Measurements from ENCODE around the gene AMBRA1. TPM values are rescaled to one million over a fixed set of nuclear protein-coding genes. Genes with fewer than 3 reads are reported as not detected.

The AMBRA1 gene
- total RNA-seq, 4 donors from 2014 or later: 20.0 to 28.9 (median 26.0) TPM

GRCh38 chr11:46414879-46415278, 178.9 kb downstream of the AMBRA1 start:
- WGBS: 57% methylated on average over 3 of the region's 3 CpGs
- Histone ChIP-seq H3K4me1 (no peaks in the 10 kb centered on the region), H3K27me3 (no peaks in the 10 kb centered on the region), H3K4me3 (no peak overlapping the region), H3K36me3 (peaks cover 22 to 77% (median 65%) of the 10 kb centered on the region in 4 donors), H3K9me3 (no peaks in the 10 kb centered on the region), H3K27ac (replicated peaks in 1 of 4) (no peak overlapping the region)
- DNase-seq (ENCODE audit: extremely low spot score): no peak
- intact Hi-C loops (cut with DNase I): no loop called here
- TF ChIP-seq POLR2AphosphoS5 (IDR thresholded peaks at IDR 0.05) (no peak), EP300 (IDR thresholded peaks at IDR 0.05) (no peak), POLR2A (IDR thresholded peaks at IDR 0.05; ENCODE audit: low read depth) (no peak), CTCF (IDR thresholded peaks at IDR 0.05) (no peak)

- WGBS: 100% methylated on average over 3 of the region's 5 CpGs
- Histone ChIP-seq H3K27ac (replicated peaks in 1 of 4) (no peak overlapping the region), H3K4me3 (no peak overlapping the region), H3K9me3 (no peaks in the 10 kb centered on the region), H3K36me3 (peaks cover 26 to 81% (median 69%) of the 10 kb centered on the region in 4 donors), H3K27me3 (no peaks in the 10 kb centered on the region), H3K4me1 (no peaks in the 10 kb centered on the region)
- DNase-seq (ENCODE audit: extremely low spot score): no peak
- intact Hi-C loops (cut with DNase I): no loop called here
- TF ChIP-seq EP300 (IDR thresholded peaks at IDR 0.05) (no peak), POLR2AphosphoS5 (IDR thresholded peaks at IDR 0.05) (no peak), CTCF (IDR thresholded peaks at IDR 0.05) (no peak), POLR2A (IDR thresholded peaks at IDR 0.05; ENCODE audit: low read depth) (no peak)
Measured at GRCh38 chr11:46414466-46414796, 179.4 kb downstream of the AMBRA1 start.

GRCh38 chr11:46413760-46414465, 179.9 kb downstream of the AMBRA1 start:
- no peak overlapping the region for H3K27ac ChIP-seq (replicated peaks in 1 of 4)
- no peak for TF ChIP-seq EP300 (IDR thresholded peaks at IDR 0.05)
- TF ChIP-seq CTCF (IDR thresholded peaks at IDR 0.05): no peak
- no peak for TF ChIP-seq POLR2A (IDR thresholded peaks at IDR 0.05; ENCODE audit: low read depth)
- TF ChIP-seq POLR2AphosphoS5 (IDR thresholded peaks at IDR 0.05): no peak
- DNase-seq (ENCODE audit: extremely low spot score): no peak
- peaks cover 30 to 86% (median 74%) of the 10 kb centered on the region in 4 donors for H3K36me3 ChIP-seq
- 96% methylated on average over 9 of the region's 9 CpGs for WGBS
- H3K9me3 ChIP-seq: no peaks in the 10 kb centered on the region
- no peaks in the 10 kb centered on the region for H3K4me1 ChIP-seq
- no peak overlapping the region for H3K4me3 ChIP-seq
- H3K27me3 ChIP-seq: no peaks in the 10 kb centered on the region
- intact Hi-C loops (cut with DNase I): no loop called here

- H3K9me3 ChIP-seq: no peaks in the 10 kb centered on the region
- no peak overlapping the region for H3K27ac ChIP-seq (replicated peaks in 1 of 4)
- 90% methylated on average over 5 of the region's 5 CpGs for WGBS
- no peak overlapping the region for H3K4me3 ChIP-seq
- no peak for TF ChIP-seq EP300 (IDR thresholded peaks at IDR 0.05)
- intact Hi-C loops (cut with DNase I): no loop called here
- no peaks in the 10 kb centered on the region for H3K27me3 ChIP-seq
- peaks cover 38 to 94% (median 78%) of the 10 kb centered on the region in 4 donors for H3K36me3 ChIP-seq
- no peak for DNase-seq (ENCODE audit: extremely low spot score)
- H3K4me1 ChIP-seq: peaks cover under 1 to 5% (median 3%) of the 10 kb centered on the region in 4 donors
Measured at GRCh38 chr11:46410021-46410420, 183.8 kb downstream of the AMBRA1 start.

- intact Hi-C loops (cut with DNase I): no loop called here
- no peak for DNase-seq (ENCODE audit: extremely low spot score)
- Histone ChIP-seq H3K4me3 (no peak overlapping the region), H3K9me3 (no peaks in the 10 kb centered on the region), H3K36me3 (peaks cover 28 to 94% (median 77%) of the 10 kb centered on the region in 4 donors), H3K27ac (replicated peaks in 1 of 4) (no peak overlapping the region), H3K4me1 (peaks cover 10 to 16% (median 12%) of the 10 kb centered on the region in 4 donors), H3K27me3 (no peaks in the 10 kb centered on the region)
- TF ChIP-seq POLR2A (IDR thresholded peaks at IDR 0.05; ENCODE audit: low read depth) (no peak), CTCF (IDR thresholded peaks at IDR 0.05) (no peak), POLR2AphosphoS5 (IDR thresholded peaks at IDR 0.05) (no peak), EP300 (IDR thresholded peaks at IDR 0.05) (no peak)
- 86% methylated on average over 4 of the region's 6 CpGs for WGBS
Measured at GRCh38 chr11:46408407-46408986, 185.3 kb downstream of the AMBRA1 start.
